Calu3 (cell line): Measurements from ENCODE around the gene GPR4. TPM values are rescaled to one million over a fixed set of nuclear protein-coding genes. Genes with fewer than 3 reads are reported as not detected.

Experiments
- BruUV-seq: library from RNA; stranded (reverse); fragments of 400-500 nt; replicated peaks from 2 replicates; lab custom pipeline; 2021; lab: Mats Ljungman, UMichigan
- CTCF ChIA-PET: fragments of 300-600 bp; sonication (Branson Sonifier 250); formaldehyde crosslinking; loops from one replicate; lab custom pipeline; 2022; ENCODE audit warnings: antibody characterized with exemption; lab: Charles Lee
- DNase-seq: peaks from one replicate; pipeline ENCODE4 v3.0.0; 2022
- H3K27ac Mint-ChIP-seq: one replicate; pipeline ENCODE4 v1.8.0; 2022; ENCODE audit warnings: mixed read lengths; ENCODE audit not compliant: unreplicated experiment
- H3K27me3 Mint-ChIP-seq: one replicate; pipeline ENCODE4 v1.8.0; 2022; ENCODE audit warnings: mixed read lengths; ENCODE audit not compliant: unreplicated experiment
- H3K36me3 Mint-ChIP-seq: one replicate; pipeline ENCODE4 v1.8.0; 2022; ENCODE audit warnings: mild to moderate bottlenecking, moderate library complexity, mixed read lengths; ENCODE audit not compliant: insufficient read depth, unreplicated experiment
- H3K4me1 Mint-ChIP-seq: one replicate; pipeline ENCODE4 v1.8.0; 2022; ENCODE audit warnings: mild to moderate bottlenecking, low read depth, mixed read lengths; ENCODE audit not compliant: unreplicated experiment
- H3K4me3 Mint-ChIP-seq: one replicate; pipeline ENCODE4 v1.8.0; 2022; ENCODE audit warnings: mild to moderate bottlenecking, low read depth, moderate library complexity, mixed read lengths; ENCODE audit not compliant: unreplicated experiment
- H3K9me3 Mint-ChIP-seq: one replicate; pipeline ENCODE4 v1.8.0; 2022; ENCODE audit warnings: low read depth, mixed read lengths; ENCODE audit not compliant: unreplicated experiment
- CTCF ChIP-seq: fragments of 200-600 bp; IDR thresholded peaks from one replicate; pipeline ENCODE4 v1.8.0; 2022; ENCODE audit warnings: antibody characterized with exemption; ENCODE audit not compliant: unreplicated experiment
- intact Hi-C: fragments of 100-400 bp; cut with micrococcal nuclease; formaldehyde crosslinking; loops from one replicate; pipeline ENCODE4 v1.10.0; 2022; ENCODE audit not compliant: unreplicated experiment
- total RNA-seq: library from RNA; stranded (reverse); gene quantifications from 2 replicates; pipeline ENCODE4 v1.2.3, GENCODE V29; 2022

GPR4 gene
- total RNA-seq, 1 experiment from 2014 or later, result not detected

GRCh38 chr19:45587873-45588272 is 14.1 kb downstream of the GPR4 start:
- CTCF ChIA-PET, result interaction anchor here (0.7 to 1.4 kb wide), 2 partner anchors 10 to 54 kb away, joined by 4 to 5 read pairs; no protein-coding TSS in a partner anchor
- Mint-ChIP-seq H3K4me3 (no peak overlapping the region), H3K36me3 (peaks cover 23% of the 10 kb centered on the region), H3K4me1 (peaks cover 9% of the 10 kb centered on the region), H3K27me3 (peaks cover 12% of the 10 kb centered on the region), H3K27ac (no peak overlapping the region), H3K9me3 (no peaks in the 10 kb centered on the region)
- DNase-seq, result no peak
- no peak for TF ChIP-seq CTCF
- intact Hi-C loops, result no loop called here
- BruUV-seq, result no TSS peak

GRCh38 chr19:45585158-45585577 is 16.8 kb downstream of the GPR4 start:
- DNase-seq, result no peak
- Mint-ChIP-seq H3K27ac (peak overlapping the region; percentile 99), H3K4me3 (peak overlapping the region; percentile 94), H3K27me3 (no peaks in the 10 kb centered on the region), H3K36me3 (peaks cover 34% of the 10 kb centered on the region), H3K4me1 (peaks cover 21% of the 10 kb centered on the region), H3K9me3 (no peaks in the 10 kb centered on the region)
- BruUV-seq, result no TSS peak
- TF ChIP-seq CTCF, result no peak
- CTCF ChIA-PET, result interaction anchor here (0.5 to 1.0 kb wide), 2 partner anchors 27 to 96 kb away, joined by 3 to 6 read pairs; no protein-coding TSS in a partner anchor
- intact Hi-C loops, result no loop called here

GRCh38 chr19:45584332-45585157 is 17.5 kb downstream of the GPR4 start, which contains the start of gene OPA3:
TSS of gene OPA3 (minus strand) at chr19:45584802. CDS start at chr19:45584764, 38 bp downstream.
- Mint-ChIP-seq H3K36me3 (peaks cover 34% of the 10 kb centered on the region), H3K4me1 (peaks cover 21% of the 10 kb centered on the region), H3K9me3 (no peaks in the 10 kb centered on the region), H3K4me3 (peak within 1 kb of the TSS; percentile 94), H3K27ac (peak within 1 kb of the TSS; percentile 99), H3K27me3 (no peaks in the 10 kb centered on the region)
- DNase-seq, result peak; percentile 99
- TSS peak; percentile 95 for BruUV-seq
- intact Hi-C loops, result no loop called here
- TF ChIP-seq CTCF, result no peak
- CTCF ChIA-PET, result interaction anchor here (0.5 to 1.7 kb wide), 8 partner anchors 10 to 988 kb away, joined by 3 to 18 read pairs (median 3); partner anchors contain the start of genes QPCTL and SNRPD2

- H3K27me3 Mint-ChIP-seq, result no peaks in the 10 kb centered on the region
- CTCF ChIA-PET, result no interaction called here
- no peak overlapping the region for H3K27ac Mint-ChIP-seq
- DNase-seq, result no peak
- H3K4me1 Mint-ChIP-seq, result peaks cover 48% of the 10 kb centered on the region
- H3K9me3 Mint-ChIP-seq, result no peaks in the 10 kb centered on the region
- intact Hi-C loops, result no loop called here
- H3K36me3 Mint-ChIP-seq, result peaks cover 40% of the 10 kb centered on the region
- TF ChIP-seq CTCF, result no peak
- no TSS peak for BruUV-seq
- no peak overlapping the region for H3K4me3 Mint-ChIP-seq
These were observed 20.4 kb downstream of the GPR4 start for GRCh38 chr19:45581576-45581975.
